Midbrain (tissue), 1 donor: Measurements from ENCODE around the gene SNX8.

Source experiments
- DNase-seq: peaks from one replicate; lab custom pipeline; 2025; lab: John Stamatoyannopoulos, UW

Gene SNX8

GRCh38 chr7:2220954-2221353 is 93.3 kb downstream of the SNX8 start:
- no peak for DNase-seq

GRCh38 chr7:2220506-2220905 is 93.7 kb downstream of the SNX8 start:
- DNase-seq: no peak

- no peak for DNase-seq
Observed at GRCh38 chr7:2220030-2220429, 94.2 kb downstream of the SNX8 start.

- no peak for DNase-seq
Observed at GRCh38 chr7:2219606-2220005, 94.6 kb downstream of the SNX8 start.

- no peak for DNase-seq
Observed at GRCh38 chr7:2219136-2219535, 95.1 kb downstream of the SNX8 start.

GRCh38 chr7:2218444-2218785 is 95.8 kb downstream of the SNX8 start:
- DNase-seq: no peak

GRCh38 chr7:2217716-2218443 is 96.4 kb downstream of the SNX8 start:
- no peak for DNase-seq

GRCh38 chr7:2217206-2217605 is 97.0 kb downstream of the SNX8 start:
- DNase-seq: no peak

GRCh38 chr7:2215851-2216250 is 98.4 kb downstream of the SNX8 start:
- no peak for DNase-seq

- no peak for DNase-seq
Observed at GRCh38 chr7:2214636-2215035, 99.6 kb downstream of the SNX8 start.

- DNase-seq: no peak
Observed at GRCh38 chr7:2213551-2214215, 100.6 kb downstream of the SNX8 start.

GRCh38 chr7:2212906-2213305 is 101.3 kb downstream of the SNX8 start:
- DNase-seq: no peak

- DNase-seq: no peak
Observed at GRCh38 chr7:2211926-2212325, 102.3 kb downstream of the SNX8 start.

GRCh38 chr7:2211259-2211880 is 102.9 kb downstream of the SNX8 start:
- DNase-seq: no peak

- DNase-seq: no peak
Observed at GRCh38 chr7:2210551-2211258, 103.5 kb downstream of the SNX8 start.

- no peak for DNase-seq
Observed at GRCh38 chr7:2209961-2210323, 104.3 kb downstream of the SNX8 start.

- DNase-seq: peak; percentile 77
Observed at GRCh38 chr7:2209146-2209960, 104.9 kb downstream of the SNX8 start.

- DNase-seq: no peak
Observed at GRCh38 chr7:2208712-2209111, 105.5 kb downstream of the SNX8 start.

GRCh38 chr7:2205036-2205780 is 109.0 kb downstream of the SNX8 start:
- DNase-seq: no peak

- DNase-seq: no peak
Observed at GRCh38 chr7:2204446-2204845, 109.8 kb downstream of the SNX8 start.

- DNase-seq: no peak
Observed at GRCh38 chr7:2203766-2204300, 110.4 kb downstream of the SNX8 start.
